ENCODE results near the gene ZNF407.
A peak's percentile ranks its signal among the peaks of the same experiment; 100 is the strongest.

Gene ZNF407

DNA sequence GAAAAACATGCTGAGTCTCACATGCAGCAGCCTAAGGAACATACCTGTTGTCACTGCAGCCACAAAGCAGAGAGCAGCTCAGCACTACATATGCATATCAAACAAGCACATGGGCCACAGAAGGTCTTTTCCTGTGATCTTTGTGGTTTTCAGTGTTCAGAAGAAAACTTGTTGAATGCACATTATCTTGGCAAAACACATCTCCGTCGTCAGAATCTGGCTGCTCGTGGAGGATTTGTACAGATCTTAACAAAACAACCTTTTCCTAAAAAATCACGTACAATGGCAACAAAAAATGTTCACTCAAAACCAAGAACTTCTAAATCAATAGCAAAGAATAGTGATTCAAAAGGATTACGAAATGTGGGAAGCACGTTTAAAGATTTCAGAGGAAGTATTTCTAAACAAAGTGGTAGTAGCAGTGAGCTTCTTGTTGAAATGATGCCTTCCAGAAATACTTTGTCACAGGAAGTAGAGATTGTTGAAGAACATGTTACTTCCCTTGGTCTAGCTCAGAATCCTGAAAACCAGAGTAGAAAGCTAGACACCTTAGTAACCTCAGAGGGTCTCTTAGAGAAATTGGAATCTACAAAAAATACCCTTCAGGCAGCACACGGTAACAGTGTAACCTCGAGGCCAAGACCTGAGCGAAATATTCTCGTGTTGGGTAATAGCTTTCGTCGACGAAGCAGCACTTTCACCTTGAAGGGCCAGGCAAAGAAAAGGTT lies 34.1 kb downstream of the ZNF407 start:
- Histone ChIP-seq H3K27me3 (ENCODE audit: insufficient read depth, poor library complexity, severe bottlenecking) (no peaks in the 10 kb centered on the region), H3K4me3 (replicated peaks; ENCODE audit: insufficient read depth, low read length) (no peak overlapping the region), H3K27ac (replicated peaks) (no peak overlapping the region)
- TF ChIP-seq, protein P1, sequence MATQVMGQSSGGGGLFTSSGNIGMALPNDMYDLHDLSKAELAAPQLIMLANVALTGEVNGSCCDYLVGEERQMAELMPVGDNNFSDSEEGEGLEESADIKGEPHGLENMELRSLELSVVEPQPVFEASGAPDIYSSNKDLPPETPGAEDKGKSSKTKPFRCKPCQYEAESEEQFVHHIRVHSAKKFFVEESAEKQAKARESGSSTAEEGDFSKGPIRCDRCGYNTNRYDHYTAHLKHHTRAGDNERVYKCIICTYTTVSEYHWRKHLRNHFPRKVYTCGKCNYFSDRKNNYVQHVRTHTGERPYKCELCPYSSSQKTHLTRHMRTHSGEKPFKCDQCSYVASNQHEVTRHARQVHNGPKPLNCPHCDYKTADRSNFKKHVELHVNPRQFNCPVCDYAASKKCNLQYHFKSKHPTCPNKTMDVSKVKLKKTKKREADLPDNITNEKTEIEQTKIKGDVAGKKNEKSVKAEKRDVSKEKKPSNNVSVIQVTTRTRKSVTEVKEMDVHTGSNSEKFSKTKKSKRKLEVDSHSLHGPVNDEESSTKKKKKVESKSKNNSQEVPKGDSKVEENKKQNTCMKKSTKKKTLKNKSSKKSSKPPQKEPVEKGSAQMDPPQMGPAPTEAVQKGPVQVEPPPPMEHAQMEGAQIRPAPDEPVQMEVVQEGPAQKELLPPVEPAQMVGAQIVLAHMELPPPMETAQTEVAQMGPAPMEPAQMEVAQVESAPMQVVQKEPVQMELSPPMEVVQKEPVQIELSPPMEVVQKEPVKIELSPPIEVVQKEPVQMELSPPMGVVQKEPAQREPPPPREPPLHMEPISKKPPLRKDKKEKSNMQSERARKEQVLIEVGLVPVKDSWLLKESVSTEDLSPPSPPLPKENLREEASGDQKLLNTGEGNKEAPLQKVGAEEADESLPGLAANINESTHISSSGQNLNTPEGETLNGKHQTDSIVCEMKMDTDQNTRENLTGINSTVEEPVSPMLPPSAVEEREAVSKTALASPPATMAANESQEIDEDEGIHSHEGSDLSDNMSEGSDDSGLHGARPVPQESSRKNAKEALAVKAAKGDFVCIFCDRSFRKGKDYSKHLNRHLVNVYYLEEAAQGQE (IDR thresholded peaks at IDR 0.05; ENCODE audit: insufficient replicate concordance, low read depth) = no peak
- TF ChIP-seq POLR2AphosphoS5 (IDR thresholded peaks at IDR 0.05; ENCODE audit: low read depth) (no peak), SPI1 (IDR thresholded peaks at IDR 0.05; ENCODE audit: borderline replicate concordance, low read depth) (no peak), GABPA (IDR thresholded peaks at IDR 0.05; ENCODE audit: low read depth) (no peak)
- TF ChIP-seq, protein P2, sequence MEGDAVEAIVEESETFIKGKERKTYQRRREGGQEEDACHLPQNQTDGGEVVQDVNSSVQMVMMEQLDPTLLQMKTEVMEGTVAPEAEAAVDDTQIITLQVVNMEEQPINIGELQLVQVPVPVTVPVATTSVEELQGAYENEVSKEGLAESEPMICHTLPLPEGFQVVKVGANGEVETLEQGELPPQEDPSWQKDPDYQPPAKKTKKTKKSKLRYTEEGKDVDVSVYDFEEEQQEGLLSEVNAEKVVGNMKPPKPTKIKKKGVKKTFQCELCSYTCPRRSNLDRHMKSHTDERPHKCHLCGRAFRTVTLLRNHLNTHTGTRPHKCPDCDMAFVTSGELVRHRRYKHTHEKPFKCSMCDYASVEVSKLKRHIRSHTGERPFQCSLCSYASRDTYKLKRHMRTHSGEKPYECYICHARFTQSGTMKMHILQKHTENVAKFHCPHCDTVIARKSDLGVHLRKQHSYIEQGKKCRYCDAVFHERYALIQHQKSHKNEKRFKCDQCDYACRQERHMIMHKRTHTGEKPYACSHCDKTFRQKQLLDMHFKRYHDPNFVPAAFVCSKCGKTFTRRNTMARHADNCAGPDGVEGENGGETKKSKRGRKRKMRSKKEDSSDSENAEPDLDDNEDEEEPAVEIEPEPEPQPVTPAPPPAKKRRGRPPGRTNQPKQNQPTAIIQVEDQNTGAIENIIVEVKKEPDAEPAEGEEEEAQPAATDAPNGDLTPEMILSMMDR (IDR thresholded peaks at IDR 0.05; ENCODE audit: insufficient read depth, low read length) = no peak
- peak in 1 of 2 experiments; percentile 27 for DNase-seq (ENCODE audit: low read depth in 1 of 2, low spot score in 1 of 2)

DNA sequence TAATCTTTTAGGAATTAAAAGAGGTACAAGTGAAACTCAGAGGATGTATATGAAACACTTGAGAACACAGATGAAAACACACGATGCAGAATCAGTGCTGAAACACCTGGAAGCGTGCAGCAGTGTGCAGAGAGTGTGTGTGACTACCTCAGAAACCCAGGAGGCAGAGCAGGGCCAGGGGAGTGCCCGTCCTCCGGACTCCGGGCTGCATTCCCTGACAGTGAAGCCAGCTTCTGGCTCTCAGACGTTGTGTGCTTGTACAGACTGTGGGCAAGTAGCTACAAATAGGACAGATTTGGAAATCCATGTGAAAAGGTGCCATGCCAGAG lies 34.6 kb downstream of the ZNF407 start:
- Histone ChIP-seq H3K4me3 (replicated peaks; ENCODE audit: insufficient read depth, low read length) (no peak overlapping the region), H3K27ac (replicated peaks) (no peak overlapping the region), H3K27me3 (ENCODE audit: insufficient read depth, poor library complexity, severe bottlenecking) (no peaks in the 10 kb centered on the region)
- DNase-seq (ENCODE audit: low read depth in 1 of 2, low spot score in 1 of 2) = no peak
- TF ChIP-seq, protein P2 (IDR thresholded peaks at IDR 0.05; ENCODE audit: insufficient read depth, low read length) = no peak
- no peak for TF ChIP-seq POLR2AphosphoS5 (IDR thresholded peaks at IDR 0.05; ENCODE audit: low read depth)
- TF ChIP-seq, protein P1 (IDR thresholded peaks at IDR 0.05; ENCODE audit: insufficient replicate concordance, low read depth) = no peak
- TF ChIP-seq GABPA (IDR thresholded peaks at IDR 0.05; ENCODE audit: low read depth) = no peak
- no peak for TF ChIP-seq SPI1 (IDR thresholded peaks at IDR 0.05; ENCODE audit: borderline replicate concordance, low read depth)

DNA sequence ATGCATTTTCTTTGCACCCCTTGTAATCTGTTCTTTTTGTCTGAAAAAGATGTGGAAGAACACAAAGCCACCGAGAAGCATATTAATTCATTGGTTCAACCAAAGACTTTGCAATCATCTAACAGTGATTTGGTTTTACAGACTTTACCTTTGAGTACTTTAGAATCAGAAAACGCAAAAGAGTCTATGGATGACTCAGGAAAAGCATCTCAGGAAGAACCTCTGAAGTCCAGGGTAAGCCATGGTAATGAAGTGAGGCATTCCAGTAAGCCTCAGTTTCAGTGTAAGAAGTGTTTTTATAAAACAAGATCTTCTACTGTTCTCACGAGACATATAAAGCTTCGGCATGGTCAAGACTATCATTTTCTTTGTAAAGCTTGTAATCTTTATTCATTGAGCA lies 35.2 kb downstream of the ZNF407 start:
- TF ChIP-seq POLR2AphosphoS5 (IDR thresholded peaks at IDR 0.05; ENCODE audit: low read depth) = no peak
- Histone ChIP-seq H3K27ac (replicated peaks) (no peak overlapping the region), H3K27me3 (ENCODE audit: insufficient read depth, poor library complexity, severe bottlenecking) (no peaks in the 10 kb centered on the region), H3K4me3 (replicated peaks; ENCODE audit: insufficient read depth, low read length) (no peak overlapping the region)
- DNase-seq (ENCODE audit: low read depth in 1 of 2, low spot score in 1 of 2) = no peak

DNA sequence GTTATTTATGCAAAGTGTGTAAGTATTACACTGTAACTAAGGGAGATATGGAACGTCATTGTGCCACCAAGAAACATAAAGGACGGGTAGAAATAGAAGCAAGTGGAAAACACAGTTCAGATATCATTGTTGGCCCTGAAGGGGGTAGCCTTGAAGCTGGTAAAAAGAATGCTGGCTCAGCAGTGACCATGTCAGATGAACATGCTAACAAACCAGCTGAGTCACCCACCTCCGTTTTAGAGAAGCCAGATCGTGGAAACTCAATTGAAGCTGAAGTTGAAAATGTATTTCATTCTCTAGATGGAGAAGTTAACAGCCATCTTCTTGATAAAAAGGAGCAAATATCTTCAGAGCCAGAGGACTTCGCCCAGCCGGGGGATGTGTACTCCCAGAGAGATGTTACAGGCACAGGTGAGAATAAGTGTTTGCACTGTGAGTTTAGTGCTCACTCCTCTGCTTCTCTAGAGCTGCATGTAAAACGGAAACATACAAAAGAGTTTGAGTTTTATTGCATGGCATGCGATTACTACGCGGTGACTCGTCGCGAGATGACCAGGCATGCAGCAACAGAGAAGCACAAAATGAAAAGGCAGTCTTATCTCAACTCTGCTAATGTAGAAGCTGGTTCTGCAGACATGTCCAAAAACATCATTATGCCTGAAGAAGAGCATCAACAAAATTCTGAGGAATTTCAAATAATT lies 36.1 kb downstream of the ZNF407 start:
- TF ChIP-seq GABPA (IDR thresholded peaks at IDR 0.05; ENCODE audit: low read depth) (no peak), SPI1 (IDR thresholded peaks at IDR 0.05; ENCODE audit: borderline replicate concordance, low read depth) (no peak), POLR2AphosphoS5 (IDR thresholded peaks at IDR 0.05; ENCODE audit: low read depth) (no peak)
- TF ChIP-seq, protein P2 (IDR thresholded peaks at IDR 0.05; ENCODE audit: insufficient read depth, low read length) = no peak
- TF ChIP-seq, protein P1 (IDR thresholded peaks at IDR 0.05; ENCODE audit: insufficient replicate concordance, low read depth) = no peak
- H3K27ac ChIP-seq (replicated peaks) = no peak overlapping the region
- DNase-seq (ENCODE audit: low read depth in 1 of 2, low spot score in 1 of 2) = no peak
- no peak overlapping the region for H3K4me3 ChIP-seq (replicated peaks; ENCODE audit: insufficient read depth, low read length)
- H3K27me3 ChIP-seq (ENCODE audit: insufficient read depth, poor library complexity, severe bottlenecking) = no peaks in the 10 kb centered on the region
